ENCODE measurements around the gene TSGA10IP.

TSGA10IP gene

DNA sequence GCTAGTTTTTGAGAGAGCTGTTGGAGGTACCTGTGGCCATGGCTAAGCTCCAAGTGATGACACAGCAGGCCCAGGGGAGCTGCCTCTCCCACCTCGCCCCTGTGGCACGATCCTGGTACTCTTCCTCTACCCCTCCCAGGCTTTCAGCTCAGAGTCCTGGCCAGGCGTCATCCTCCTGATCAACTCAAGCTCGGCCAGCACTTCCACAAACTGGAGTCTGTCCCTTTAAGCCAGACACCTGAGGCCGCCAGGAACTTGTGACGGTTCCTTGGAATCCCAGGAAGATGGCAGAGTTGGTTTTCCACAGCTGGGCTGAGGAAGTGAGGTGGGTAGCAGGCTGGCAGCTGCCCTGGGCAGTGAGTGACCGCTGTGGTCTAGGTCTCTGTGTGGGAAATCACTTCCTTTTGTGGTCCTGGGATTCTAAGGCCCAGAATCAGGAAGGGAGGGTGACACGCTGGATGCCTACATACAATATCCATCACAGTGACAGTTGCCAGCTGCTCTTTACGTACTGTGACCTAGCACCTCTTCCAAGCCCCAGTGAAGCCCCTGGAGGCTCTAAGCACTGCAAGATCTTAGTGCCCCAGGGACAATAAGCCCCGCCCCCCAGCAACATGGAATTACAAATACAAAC, 63.3 kb downstream of the TSGA10IP start:
- no peak for ATAC-seq

Measured in activated CD4-positive, CD25-positive, alpha-beta regulatory T cell treated with anti-CD3 and anti-CD28 coated beads, Interleukin-2, amount 50 U/mL, for 24 hours (primary cell).